Measurements from ENCODE around the gene ECEL1. TPM values are rescaled to one million over a fixed set of nuclear protein-coding genes. Genes with fewer than 3 reads are reported as not detected.

ECEL1 gene
- total and polyA plus RNA-seq, 2 of the 4 experiments (the other 2 are of a cell fraction) = not detected

DNA sequence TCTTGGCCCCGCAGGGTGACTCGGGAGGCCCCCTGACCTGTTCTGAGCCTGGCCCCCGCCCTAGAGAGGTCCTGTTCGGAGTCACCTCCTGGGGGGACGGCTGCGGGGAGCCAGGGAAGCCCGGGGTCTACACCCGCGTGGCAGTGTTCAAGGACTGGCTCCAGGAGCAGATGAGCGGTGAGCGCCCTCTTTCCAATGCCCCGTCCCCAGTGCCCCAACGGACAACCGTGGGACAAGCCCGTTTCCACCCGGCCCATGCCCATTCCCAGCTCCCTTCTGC lies 35.7 kb upstream of the ECEL1 start:
- no peak overlapping the region for H4K8ac ChIP-seq (ENCODE audit: low read depth in 2 of 2, low read length in 2 of 2)
- H3K9me1 ChIP-seq (ENCODE audit: insufficient read depth, low read length) = no peaks in the 10 kb centered on the region
- no peak overlapping the region for H2BK5ac ChIP-seq (ENCODE audit: low read depth, low read length, poor library complexity, severe bottlenecking)
- peaks cover 75% of the 10 kb centered on the region for H3K27me3 ChIP-seq (ENCODE audit: control insufficient read depth, insufficient read depth, low read length)
- no peak overlapping the region for H3K4me2 ChIP-seq (ENCODE audit: low read depth, low read length)
- no peaks in the 10 kb centered on the region for H3K36me3 ChIP-seq (ENCODE audit: control insufficient read depth, insufficient read depth, low read length)
- no peak overlapping the region for H2BK15ac ChIP-seq (ENCODE audit: low read depth, low read length)
- CTCF ChIA-PET = no interaction called here
- H4K5ac ChIP-seq (ENCODE audit: low read depth, low read length) = no peak overlapping the region
- no peaks in the 10 kb centered on the region for H3K4me1 ChIP-seq (ENCODE audit: control insufficient read depth, insufficient read depth, low read length)
- H2AK9ac ChIP-seq (replicated peaks; ENCODE audit: low read depth, low read length, poor library complexity) = no peak overlapping the region
- in situ Hi-C loops (cut with MboI; ENCODE audit: low sequenced_read_pairs) = no loop called here
- no peak overlapping the region for H2BK120ac ChIP-seq (ENCODE audit: low read depth, low read length)
- H3K56ac ChIP-seq (ENCODE audit: extremely low read depth, insufficient read depth, low read length) = no peak overlapping the region
- H2BK20ac ChIP-seq (ENCODE audit: low read depth, low read length) = no peak overlapping the region
- H3K14ac ChIP-seq (replicated peaks; ENCODE audit: low read depth, low read length) = no peak overlapping the region
- dilution Hi-C loops (cut with HindIII; ENCODE audit: low sequenced_read_pairs, unreplicated experiment) = no loop called here
- H3K27ac ChIP-seq (ENCODE audit: insufficient read depth, low read length) = no peak overlapping the region
- H2AK5ac ChIP-seq (ENCODE audit: low read depth, low read length) = no peak overlapping the region
- POLR2A ChIA-PET (ENCODE audit: unreplicated experiment) = no interaction called here
- no peaks in the 10 kb centered on the region for H4K20me1 ChIP-seq (ENCODE audit: insufficient read depth, low read length)
- H3K9me3 ChIP-seq (ENCODE audit: control insufficient read depth, insufficient read depth, low read length) = no peaks in the 10 kb centered on the region
- H3K4me3 ChIP-seq (ENCODE audit: insufficient read depth, low read depth, low read length) = no peak overlapping the region
- intact Hi-C loops (cut with micrococcal nuclease) = no loop called here
- H4K91ac ChIP-seq (ENCODE audit: insufficient read depth, low read depth, low read length) = no peak overlapping the region
- DNase-seq = no peak
- H3K79me1 ChIP-seq (ENCODE audit: low read depth in 1 of 2, low read length in 2 of 2) = no peaks in the 10 kb centered on the region
- H3K9ac ChIP-seq (ENCODE audit: low read depth, low read length) = no peak overlapping the region
- WGBS, 2 experiments (ENCODE audit: extremely low coverage in 2 of 2, insufficient read length in 1 of 2) = 6% methylated on average over 9 of the region's 16 CpGs; no CpG with 5 or more reads in 1 of the 2 experiments
- no peak for ATAC-seq (ENCODE audit: low read depth)
- H3K4ac ChIP-seq (ENCODE audit: low read depth, low read length) = no peak overlapping the region
- no peak overlapping the region for H3K18ac ChIP-seq (ENCODE audit: low read depth, low read length)
- BruUV-seq (replicated peaks) = no TSS peak
- H3K23ac ChIP-seq (ENCODE audit: low read depth, low read length) = no peak overlapping the region
- peak overlapping the region; percentile 63 for H2AFZ ChIP-seq (replicated peaks; ENCODE audit: low read length, poor library complexity)
- no peak for TF ChIP-seq SMC3 (IDR thresholded peaks at IDR 0.05; ENCODE audit: low read depth, low read length)
- no peak for TF ChIP-seq FOS (IDR thresholded peaks at IDR 0.05; ENCODE audit: low read depth, low read length)
- no peak for TF ChIP-seq CEBPB (IDR thresholded peaks at IDR 0.05; ENCODE audit: low read depth, low read length)
- TF ChIP-seq MAFK (IDR thresholded peaks at IDR 0.05; ENCODE audit: low read depth, low read length) = no peak
- TF ChIP-seq POLR2A (IDR thresholded peaks at IDR 0.05; ENCODE audit: low read depth, low read length) = no peak
